Liver (tissue), 9 donors: ENCODE results near the gene CDCA4. TPM values are rescaled to one million over a fixed set of nuclear protein-coding genes. Genes with fewer than 3 reads are reported as not detected.

Source experiments
- DNase-seq: peaks from one replicate; pipeline ENCODE4 v3.0.0-alpha.2; 2017; ENCODE audit warnings: low spot score
- H3K27ac ChIP-seq, 2 donors: one replicate each; pipeline ENCODE4 v1.7.0; 2013; ENCODE audit warnings: inconsistent platforms in 2 of 2, low read length in 2 of 2, control low read depth in 1 of 2, low read depth in 1 of 2, mild to moderate bottlenecking in 1 of 2
- H3K27me3 ChIP-seq, 4 donors: one replicate each; pipeline versions ENCODE4 v1.6.1 to v1.7.0; 2013; ENCODE audit warnings: low read length in 3 of 4, inconsistent platforms in 1 of 4, mild to moderate bottlenecking in 1 of 4, moderate library complexity in 1 of 4; ENCODE audit not compliant: control insufficient read depth in 4 of 4, insufficient read depth in 4 of 4
- H3K36me3 ChIP-seq, 4 donors: one replicate each; pipeline versions ENCODE4 v1.6.1 to v1.7.0; 2013; ENCODE audit warnings: low read length in 3 of 4, mild to moderate bottlenecking in 3 of 4, low read depth in 1 of 4, moderate library complexity in 1 of 4; ENCODE audit not compliant: control insufficient read depth in 4 of 4, insufficient read depth in 3 of 4
- H3K4me1 ChIP-seq, 4 donors: one replicate each; pipeline versions ENCODE4 v1.6.1 to v1.7.0; 2013; ENCODE audit warnings: low read length in 3 of 4, mild to moderate bottlenecking in 3 of 4, moderate library complexity in 1 of 4; ENCODE audit not compliant: control insufficient read depth in 4 of 4, insufficient read depth in 4 of 4
- H3K4me3 ChIP-seq, 3 donors: one replicate each; pipeline versions ENCODE4 v1.6.1 to v1.7.0; 2013; ENCODE audit warnings: low read length in 3 of 3, control low read depth in 1 of 3, low read depth in 1 of 3, mild to moderate bottlenecking in 1 of 3
- H3K9ac ChIP-seq, 2 donors: one replicate each; pipeline ENCODE4 v1.7.0; 2013; ENCODE audit warnings: low read length in 2 of 2, mild to moderate bottlenecking in 2 of 2, moderate library complexity in 2 of 2, control low read depth in 1 of 2, low read depth in 1 of 2
- H3K9me3 ChIP-seq, 4 donors: one replicate each; pipeline versions ENCODE4 v1.6.1 to v1.7.0; 2013; ENCODE audit warnings: low read length in 3 of 4; ENCODE audit not compliant: control insufficient read depth in 4 of 4
- ATF3 ChIP-seq: IDR thresholded peaks from 2 replicates; pipeline ENCODE4 v1.6.1; 2016; ENCODE audit warnings: antibody characterized with exemption
- EGR1 ChIP-seq, 2 donors: IDR thresholded peaks; 2 replicates each; pipeline ENCODE4 v1.6.1; 2016 to 2018; ENCODE audit warnings: antibody characterized with exemption in 2 of 2, low read depth in 2 of 2
- FOXA1 ChIP-seq: IDR thresholded peaks from 2 replicates; pipeline ENCODE4 v1.6.1; 2016; ENCODE audit warnings: antibody characterized with exemption
- FOXA2 ChIP-seq: IDR thresholded peaks from 2 replicates; pipeline ENCODE4 v1.6.1; 2016; ENCODE audit warnings: antibody characterized with exemption
- HNF4A ChIP-seq, 2 donors: conservative IDR thresholded peaks; 2 replicates each; pipeline ENCODE4 v1.6.1; 2016; ENCODE audit warnings: antibody characterized with exemption in 2 of 2, mild to moderate bottlenecking in 2 of 2
- JUND ChIP-seq, 2 donors: IDR thresholded peaks; 2 replicates each; pipeline ENCODE4 v1.6.1; 2016; ENCODE audit warnings: antibody characterized with exemption in 2 of 2
- NR2F2 ChIP-seq: IDR thresholded peaks from 2 replicates; pipeline ENCODE4 v1.6.1; 2016; ENCODE audit warnings: antibody characterized with exemption
- RAD21 ChIP-seq, 2 donors: IDR thresholded peaks; 2 replicates each; pipeline ENCODE4 v1.6.1; 2016; ENCODE audit warnings: antibody characterized with exemption in 2 of 2, mild to moderate bottlenecking in 2 of 2
- REST ChIP-seq: IDR thresholded peaks from 2 replicates; pipeline ENCODE4 v1.6.1; 2016; ENCODE audit warnings: antibody characterized with exemption, mild to moderate bottlenecking
- RXRA ChIP-seq, 2 donors: IDR thresholded peaks; 2 replicates each; pipeline ENCODE4 v1.6.1; 2017 to 2018; ENCODE audit warnings: antibody characterized with exemption in 2 of 2, mild to moderate bottlenecking in 1 of 2
- TAF1 ChIP-seq: conservative IDR thresholded peaks from 2 replicates; pipeline ENCODE4 v1.6.1; 2016; ENCODE audit warnings: antibody characterized with exemption, mild to moderate bottlenecking
- YY1 ChIP-seq: IDR thresholded peaks from 2 replicates; pipeline ENCODE4 v1.6.1; 2016; ENCODE audit warnings: antibody characterized with exemption, mild to moderate bottlenecking
- ZBTB33 ChIP-seq: IDR thresholded peaks from 2 replicates; pipeline ENCODE4 v1.6.1; 2016; ENCODE audit warnings: antibody characterized with exemption
- WGBS: extraction: QIAGEN DNeasy Blood & Tissue Kit; methylation state at CpG from one replicate; pipeline ENCODE4 v1.1.7; 2013; 5-methylcytosine and 5-hydroxymethylcytosine counted together
- polyA plus RNA-seq, 2 donors: library from polyadenylated mRNA; stranded (reverse) in 1 of 2; unstranded in 1 of 2; fragments of 200-250 nt in 1 of 2; fragments of >200 nt in 1 of 2; fragmentation: Nextera tagmentation in 1 of 2; extraction: Ambion mirVana in 1 of 2; gene quantifications; one replicate each; pipeline versions ENCODE4 v1.2.1 to v1.2.3, GENCODE V29; 2013 to 2015
- total RNA-seq, 2 donors: library from RNA; depleted of rRNA; stranded (reverse); fragments of >200 nt; gene quantifications; one replicate each; pipeline ENCODE4 v1.2.3, GENCODE V29; 2014
- TF ChIP-seq, protein P1 (sequence below): IDR thresholded peaks from 2 replicates; pipeline ENCODE4 v1.6.1; 2016; ENCODE audit warnings: antibody characterized with exemption
- TF ChIP-seq, protein P2 (sequence below): fragments of 150-350 bp; IDR thresholded peaks from 2 replicates; pipeline ENCODE4 v1.5.1; 2017; ENCODE audit warnings: improper control_type of control experiment, low read depth, low read length; ENCODE audit not compliant: missing input control
- donor health status: healthy.
- donor health status: healthy.
- donor health status: healthy.
- donor health status: healthy.
- donor health status: healthy.

Gene CDCA4
- total and polyA plus RNA-seq, 4 donors: 1.2 to 34.5 (median 2.7) TPM

DNA sequence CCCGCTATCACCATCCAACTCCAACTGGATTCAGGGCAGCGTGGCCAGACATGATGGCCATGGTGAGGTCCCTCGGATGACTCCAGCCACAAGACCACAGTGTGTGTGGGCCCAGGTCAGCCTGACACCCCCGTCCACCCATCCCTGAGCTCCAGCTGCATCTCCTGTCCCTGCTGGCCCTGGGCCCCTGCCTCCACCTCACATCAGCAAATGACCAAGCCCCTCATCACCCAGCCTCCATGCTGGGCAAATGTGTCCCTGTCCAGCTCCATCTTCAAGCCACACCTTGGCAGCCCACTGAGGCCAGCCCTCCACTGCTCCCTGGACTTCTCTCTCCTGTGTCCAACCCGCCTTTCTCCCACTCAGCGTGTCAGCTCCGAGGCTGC is 41.2 kb upstream of the CDCA4 start:
- Histone ChIP-seq H3K27ac (peak overlapping the region in 1 of 2 donors; percentile 54), H3K36me3 (no peaks in the 10 kb centered on the region), H3K4me1 (peaks cover 0 to 9% (median 2%) of the 10 kb centered on the region in 4 donors), H3K9ac (no peak overlapping the region), H3K9me3 (no peaks in the 10 kb centered on the region), H3K4me3 (no peak overlapping the region), H3K27me3 (no peaks in the 10 kb centered on the region)
- TF ChIP-seq RXRA (IDR thresholded peaks at IDR 0.05) (no peak), TAF1 (no peak), ZBTB33 (no peak), YY1 (no peak), REST (no peak), HNF4A (conservative IDR thresholded peaks at IDR 0.05) (no peak), FOXA1 (no peak), RAD21 (IDR thresholded peaks at IDR 0.05) (no peak), FOXA2 (no peak), JUND (IDR thresholded peaks at IDR 0.05) (no peak), NR2F2 (no peak), EGR1 (IDR thresholded peaks at IDR 0.05; ENCODE audit: low read depth in 2 of 2) (no peak)
- TF ChIP-seq, protein P1, sequence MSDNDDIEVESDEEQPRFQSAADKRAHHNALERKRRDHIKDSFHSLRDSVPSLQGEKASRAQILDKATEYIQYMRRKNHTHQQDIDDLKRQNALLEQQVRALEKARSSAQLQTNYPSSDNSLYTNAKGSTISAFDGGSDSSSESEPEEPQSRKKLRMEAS: no peak
- TF ChIP-seq, protein P2, sequence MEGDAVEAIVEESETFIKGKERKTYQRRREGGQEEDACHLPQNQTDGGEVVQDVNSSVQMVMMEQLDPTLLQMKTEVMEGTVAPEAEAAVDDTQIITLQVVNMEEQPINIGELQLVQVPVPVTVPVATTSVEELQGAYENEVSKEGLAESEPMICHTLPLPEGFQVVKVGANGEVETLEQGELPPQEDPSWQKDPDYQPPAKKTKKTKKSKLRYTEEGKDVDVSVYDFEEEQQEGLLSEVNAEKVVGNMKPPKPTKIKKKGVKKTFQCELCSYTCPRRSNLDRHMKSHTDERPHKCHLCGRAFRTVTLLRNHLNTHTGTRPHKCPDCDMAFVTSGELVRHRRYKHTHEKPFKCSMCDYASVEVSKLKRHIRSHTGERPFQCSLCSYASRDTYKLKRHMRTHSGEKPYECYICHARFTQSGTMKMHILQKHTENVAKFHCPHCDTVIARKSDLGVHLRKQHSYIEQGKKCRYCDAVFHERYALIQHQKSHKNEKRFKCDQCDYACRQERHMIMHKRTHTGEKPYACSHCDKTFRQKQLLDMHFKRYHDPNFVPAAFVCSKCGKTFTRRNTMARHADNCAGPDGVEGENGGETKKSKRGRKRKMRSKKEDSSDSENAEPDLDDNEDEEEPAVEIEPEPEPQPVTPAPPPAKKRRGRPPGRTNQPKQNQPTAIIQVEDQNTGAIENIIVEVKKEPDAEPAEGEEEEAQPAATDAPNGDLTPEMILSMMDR: no peak
- WGBS: 82% methylated on average over 7 of the region's 7 CpGs
- no peak for DNase-seq

- Histone ChIP-seq H3K9me3 (no peaks in the 10 kb centered on the region), H3K27me3 (no peaks in the 10 kb centered on the region), H3K27ac (peak overlapping the region; percentile 52 to 54), H3K4me1 (peaks cover 0 to 9% (median 2%) of the 10 kb centered on the region in 4 donors), H3K36me3 (no peaks in the 10 kb centered on the region), H3K9ac (no peak overlapping the region), H3K4me3 (no peak overlapping the region)
- 55% methylated on average over 13 of the region's 13 CpGs for WGBS
- DNase-seq: no peak
- TF ChIP-seq ATF3: no peak
These were observed 40.7 kb upstream of the CDCA4 start for GRCh38 chr14:105061428-105062047.
